Thyroid gland (tissue), 4 donors: ENCODE results near the gene PRRG4. TPM values are rescaled to one million over a fixed set of nuclear protein-coding genes. Genes with fewer than 3 reads are reported as not detected.

Experiments used
- DNase-seq, 2 donors: peaks; one replicate each; pipeline ENCODE4 v3.0.0-alpha.2; 2019
- H3K27ac ChIP-seq, 3 donors: fragments of 200-600 bp; sonication (generic); 1 replicate in 2 of 3; 2 replicates in 1 of 3; pipeline ENCODE4 v1.5.1; 2016 to 2019; ENCODE audit warnings: mild to moderate bottlenecking in 1 of 3, moderate library complexity in 1 of 3
- H3K27me3 ChIP-seq: fragments of 200-600 bp; sonication (generic); one replicate; pipeline ENCODE4 v1.5.1; 2019
- H3K36me3 ChIP-seq, 2 donors: fragments of 200-600 bp; sonication (generic); one replicate each; pipeline ENCODE4 v1.5.1; 2016 to 2019
- H3K4me1 ChIP-seq, 2 donors: fragments of 200-600 bp; sonication (generic); one replicate each; pipeline ENCODE4 v1.5.1; 2017 to 2019
- H3K4me3 ChIP-seq, 3 donors: fragments of 200-600 bp; sonication (generic); replicated peaks in 1 of 3; 1 replicate in 2 of 3; 2 replicates in 1 of 3; pipeline ENCODE4 v1.5.1; 2016; ENCODE audit warnings: mild to moderate bottlenecking in 1 of 3
- H3K9me3 ChIP-seq: fragments of 200-600 bp; sonication (generic); one replicate; pipeline ENCODE4 v1.5.1; 2017
- POLR2A ChIP-seq, 2 donors: fragments of 450-650 bp; IDR thresholded peaks; one replicate each; pipeline ENCODE4 v1.6.1; 2017; ENCODE audit warnings: antibody characterized with exemption in 2 of 2, mild to moderate bottlenecking in 2 of 2, moderate library complexity in 1 of 2
- WGBS, 2 donors: methylation state at CpG; one replicate each; pipeline ENCODE4 v1.1.5; 2017; 5-methylcytosine and 5-hydroxymethylcytosine counted together
- intact Hi-C: fragments of 100-400 bp; cut with DNase I; formaldehyde crosslinking; loops from one replicate; pipeline ENCODE4 v1.15.1; 2023
- total RNA-seq, 4 donors: library from RNA; depleted of rRNA; stranded (reverse); fragments of >200 nt; gene quantifications; one replicate each; pipeline ENCODE4 v1.2.3, GENCODE V29; 2016
- TF ChIP-seq, protein P1 (sequence below), 6 experiments: fragments of 200-600 bp in 3 of 6; fragments of 450-650 bp in 3 of 6; sonication (generic) in 3 of 6; IDR thresholded peaks; one replicate each; pipeline ENCODE4 v1.5.1; 2016 to 2019; ENCODE audit warnings: antibody characterized with exemption in 6 of 6, mild to moderate bottlenecking in 2 of 6, inconsistent platforms in 1 of 6, moderate library complexity in 1 of 6

PRRG4 gene
- total RNA-seq, 4 donors from 2014 or later = 13.4 to 20.8 (median 17.7) TPM

DNA sequence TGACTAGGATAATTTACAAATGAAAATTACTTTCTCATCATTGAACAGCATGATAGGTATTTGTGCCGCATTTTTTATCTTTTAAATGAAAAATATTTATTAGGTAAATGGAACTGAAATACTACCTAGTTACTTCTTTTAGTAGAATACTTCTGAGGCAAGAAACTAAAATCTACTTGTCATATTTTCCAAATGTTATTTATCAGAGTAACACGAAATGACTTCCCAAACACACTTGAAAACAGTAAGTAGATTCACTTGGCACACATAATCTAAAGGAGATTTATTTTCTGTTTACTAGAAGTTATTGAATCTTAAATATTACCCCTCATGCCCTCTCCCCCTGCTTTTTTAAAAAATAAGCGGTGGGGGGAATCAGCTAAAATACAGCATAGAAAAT lies 65.2 kb downstream of the PRRG4 start:
- intact Hi-C loops = no loop called here

GRCh38 chr11:32895471-32895870 lies 65.7 kb downstream of the PRRG4 start:
- no peaks in the 10 kb centered on the region for H3K9me3 ChIP-seq
- H3K36me3 ChIP-seq = no peaks in the 10 kb centered on the region
- H3K4me1 ChIP-seq = peaks cover 19% of the 10 kb centered on the region in 2 donors
- no peak for TF ChIP-seq POLR2A (IDR thresholded peaks at IDR 0.05)
- TF ChIP-seq, protein P1, sequence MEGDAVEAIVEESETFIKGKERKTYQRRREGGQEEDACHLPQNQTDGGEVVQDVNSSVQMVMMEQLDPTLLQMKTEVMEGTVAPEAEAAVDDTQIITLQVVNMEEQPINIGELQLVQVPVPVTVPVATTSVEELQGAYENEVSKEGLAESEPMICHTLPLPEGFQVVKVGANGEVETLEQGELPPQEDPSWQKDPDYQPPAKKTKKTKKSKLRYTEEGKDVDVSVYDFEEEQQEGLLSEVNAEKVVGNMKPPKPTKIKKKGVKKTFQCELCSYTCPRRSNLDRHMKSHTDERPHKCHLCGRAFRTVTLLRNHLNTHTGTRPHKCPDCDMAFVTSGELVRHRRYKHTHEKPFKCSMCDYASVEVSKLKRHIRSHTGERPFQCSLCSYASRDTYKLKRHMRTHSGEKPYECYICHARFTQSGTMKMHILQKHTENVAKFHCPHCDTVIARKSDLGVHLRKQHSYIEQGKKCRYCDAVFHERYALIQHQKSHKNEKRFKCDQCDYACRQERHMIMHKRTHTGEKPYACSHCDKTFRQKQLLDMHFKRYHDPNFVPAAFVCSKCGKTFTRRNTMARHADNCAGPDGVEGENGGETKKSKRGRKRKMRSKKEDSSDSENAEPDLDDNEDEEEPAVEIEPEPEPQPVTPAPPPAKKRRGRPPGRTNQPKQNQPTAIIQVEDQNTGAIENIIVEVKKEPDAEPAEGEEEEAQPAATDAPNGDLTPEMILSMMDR (IDR thresholded peaks at IDR 0.05) = no peak
- no peaks in the 10 kb centered on the region for H3K27me3 ChIP-seq
- H3K4me3 ChIP-seq = no peak overlapping the region
- DNase-seq = no peak
- 63 to 66% methylated on average over 1 of the region's 1 CpG for WGBS, 2 donors
- intact Hi-C loops = no loop called here
- no peak overlapping the region for H3K27ac ChIP-seq

More for the DNA sequence above, 65.2 kb downstream of the PRRG4 start:
- H3K4me1 ChIP-seq = peaks cover 16 to 17% of the 10 kb centered on the region in 2 donors
- TF ChIP-seq POLR2A (IDR thresholded peaks at IDR 0.05) = no peak
- TF ChIP-seq, protein P1 (IDR thresholded peaks at IDR 0.05) = no peak
- H3K36me3 ChIP-seq = no peaks in the 10 kb centered on the region
- no peak overlapping the region for H3K4me3 ChIP-seq
- H3K27me3 ChIP-seq = no peaks in the 10 kb centered on the region
- DNase-seq = no peak
- no peaks in the 10 kb centered on the region for H3K9me3 ChIP-seq
- WGBS, 2 donors = 81 to 87% methylated on average over 3 of the region's 3 CpGs
- H3K27ac ChIP-seq = no peak overlapping the region

GRCh38 chr11:32897103-32897502 lies 67.4 kb downstream of the PRRG4 start:
- intact Hi-C loops = no loop called here
- Histone ChIP-seq H3K9me3 (no peaks in the 10 kb centered on the region), H3K27me3 (no peaks in the 10 kb centered on the region), H3K27ac (no peak overlapping the region), H3K36me3 (no peaks in the 10 kb centered on the region), H3K4me1 (peaks cover 16 to 24% of the 10 kb centered on the region in 2 donors), H3K4me3 (no peak overlapping the region)
- WGBS, 2 donors = 80 to 81% methylated on average over 1 of the region's 1 CpG
- no peak for DNase-seq
- no peak for TF ChIP-seq POLR2A (IDR thresholded peaks at IDR 0.05)
- TF ChIP-seq, protein P1 (IDR thresholded peaks at IDR 0.05) = no peak

GRCh38 chr11:32899438-32899837 lies 69.7 kb downstream of the PRRG4 start:
- Histone ChIP-seq H3K4me3 (no peak overlapping the region), H3K27me3 (no peaks in the 10 kb centered on the region), H3K4me1 (peaks cover 19 to 27% of the 10 kb centered on the region in 2 donors), H3K36me3 (no peaks in the 10 kb centered on the region), H3K9me3 (no peaks in the 10 kb centered on the region), H3K27ac (no peak overlapping the region)
- intact Hi-C loops = no loop called here
- no peak for DNase-seq
- TF ChIP-seq, protein P1 (IDR thresholded peaks at IDR 0.05) = no peak
- TF ChIP-seq POLR2A (IDR thresholded peaks at IDR 0.05) = no peak

DNA sequence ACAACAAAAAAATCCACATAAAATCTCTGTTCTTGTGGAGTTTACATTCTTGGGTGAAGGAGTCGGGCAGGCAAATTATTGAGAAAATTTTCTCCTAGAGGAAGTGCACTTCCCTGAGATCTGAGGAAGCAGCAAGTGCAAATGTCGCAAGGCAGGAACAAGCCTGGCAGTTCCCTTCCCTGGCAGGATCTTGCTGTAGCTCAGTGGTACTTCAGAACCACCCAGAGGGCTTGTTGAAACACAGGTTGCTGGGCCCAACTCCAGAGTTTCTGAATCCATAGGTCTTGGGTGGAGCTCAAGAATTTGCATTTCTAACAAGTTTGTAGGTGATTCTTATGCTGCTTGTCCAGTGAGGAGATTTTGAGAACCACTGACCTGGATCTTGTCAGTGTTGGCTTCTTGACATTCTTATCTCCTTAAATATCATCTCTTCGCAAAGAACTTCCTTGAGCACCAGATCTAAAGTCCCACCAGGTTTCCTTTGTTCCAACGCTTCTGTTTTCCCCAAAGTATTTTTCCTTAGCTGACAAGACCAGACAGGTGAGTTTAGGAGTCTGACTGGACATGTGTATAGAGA lies 72.5 kb downstream of the PRRG4 start:
- Histone ChIP-seq H3K9me3 (no peaks in the 10 kb centered on the region), H3K4me1 (peaks cover 28 to 29% of the 10 kb centered on the region in 2 donors), H3K4me3 (no peak overlapping the region), H3K27me3 (no peaks in the 10 kb centered on the region), H3K27ac (peak overlapping the region in 1 of 3 donors; percentile 2), H3K36me3 (no peaks in the 10 kb centered on the region)
- TF ChIP-seq, protein P1 (IDR thresholded peaks at IDR 0.05) = no peak
- WGBS, 2 donors = 76 to 78% methylated on average over 4 of the region's 4 CpGs
- peak in 1 of 2 donors; percentile 21 for DNase-seq
- intact Hi-C loops = no loop called here
